Kidney (tissue), 14 donors: ENCODE measurements around the gene KRTAP5-1. TPM values are rescaled to one million over a fixed set of nuclear protein-coding genes. Genes with fewer than 3 reads are reported as not detected.
"Not testable (repeated sequence)": the region's sequence is repeated elsewhere in the genome, so short reads cannot be mapped to it uniquely, and the experiment has no call there.

Experiments used
- DNase-seq, 5 donors: peaks; one replicate each; pipeline ENCODE4 v3.0.0-alpha.2; 2013 to 2020
- FAIRE-seq: peaks from 2 replicates; lab custom pipeline; 2012; peaks lifted over from hg19 to GRCh38; lab: Jason Lieb, UNC
- H3K27ac ChIP-seq, 2 donors: one replicate each; pipeline ENCODE4 v1.7.0; 2013; ENCODE audit warnings: low read depth in 2 of 2, low read length in 2 of 2, inconsistent platforms in 1 of 2
- H3K27me3 ChIP-seq: one replicate; pipeline ENCODE4 v1.7.1; 2013; ENCODE audit warnings: low read length, inconsistent platforms; ENCODE audit not compliant: control insufficient read depth, insufficient read depth
- H3K36me3 ChIP-seq, 3 donors: one replicate each; pipeline versions ENCODE4 v1.7.0 to v1.7.1; 2013; ENCODE audit warnings: low read length in 3 of 3, control low read depth in 1 of 3, inconsistent platforms in 1 of 3; ENCODE audit not compliant: insufficient read depth in 3 of 3, control insufficient read depth in 2 of 3
- H3K4me1 ChIP-seq, 3 donors: one replicate each; pipeline versions ENCODE4 v1.7.0 to v1.7.1; 2013; ENCODE audit warnings: low read length in 3 of 3, inconsistent platforms in 1 of 3, low read depth in 1 of 3; ENCODE audit not compliant: control insufficient read depth in 2 of 3, insufficient read depth in 2 of 3
- H3K4me3 ChIP-seq, 3 donors: one replicate each; pipeline versions ENCODE4 v1.7.0 to v1.8.1; 2013; ENCODE audit warnings: low read length in 3 of 3, control low read depth in 1 of 3, inconsistent platforms in 1 of 3
- H3K9ac ChIP-seq, 3 donors: one replicate each; pipeline versions ENCODE4 v1.7.0 to v1.7.1; 2013; ENCODE audit warnings: low read length in 3 of 3, control low read depth in 1 of 3, inconsistent platforms in 1 of 3
- H3K9me3 ChIP-seq, 3 donors: one replicate each; pipeline versions ENCODE4 v1.7.0 to v1.7.1; 2013; ENCODE audit warnings: low read length in 3 of 3, control low read depth in 1 of 3, inconsistent platforms in 1 of 3; ENCODE audit not compliant: control insufficient read depth in 2 of 3, insufficient read depth in 1 of 3
- intact Hi-C: fragments of 100-400 bp; cut with DNase I; formaldehyde crosslinking; loops from one replicate; pipeline ENCODE4 v1.11.1; 2022
- polyA plus RNA-seq: library from polyadenylated mRNA; stranded (reverse); fragments of 350-450 nt; fragmentation: Illumina TruSeq; extraction: RNeasy Lipid Tissue Mini Kit (QIAGEN cat#74804); gene quantifications from one replicate; pipeline ENCODE4 v1.2.3, GENCODE V29; 2014; ENCODE audit warnings: low read depth, low replicate concordance; ENCODE audit not compliant: insufficient read depth
- total RNA-seq: library from RNA; stranded (reverse); fragmentation: NEBNext Ultra II Directional; extraction: Animal tissue kit (Norgen Biotek cat#: 25700); gene quantifications from one replicate; pipeline ENCODE4 v1.2.1, GENCODE V29; 2021
- TF ChIP-seq, protein P1 (sequence below): IDR thresholded peaks from 3 replicates; pipeline ENCODE4 v1.5.1; 2012; ENCODE audit warnings: mild to moderate bottlenecking, moderate library complexity, borderline replicate concordance; ENCODE audit not compliant: insufficient read depth; ENCODE audit errors: extremely low read depth
- donor health status: control.
- donor health status: control.
- donor health status: control.
- donor health status: control.
- donor health status: control.
- donor health status: DM: yes; HTN: yes; CAD: no.
- donor health status: Normal renal cell carcinoma (clear cell type).

The KRTAP5-1 gene
- total and polyA plus RNA-seq, 2 donors from 2014 or later: not detected

DNA sequence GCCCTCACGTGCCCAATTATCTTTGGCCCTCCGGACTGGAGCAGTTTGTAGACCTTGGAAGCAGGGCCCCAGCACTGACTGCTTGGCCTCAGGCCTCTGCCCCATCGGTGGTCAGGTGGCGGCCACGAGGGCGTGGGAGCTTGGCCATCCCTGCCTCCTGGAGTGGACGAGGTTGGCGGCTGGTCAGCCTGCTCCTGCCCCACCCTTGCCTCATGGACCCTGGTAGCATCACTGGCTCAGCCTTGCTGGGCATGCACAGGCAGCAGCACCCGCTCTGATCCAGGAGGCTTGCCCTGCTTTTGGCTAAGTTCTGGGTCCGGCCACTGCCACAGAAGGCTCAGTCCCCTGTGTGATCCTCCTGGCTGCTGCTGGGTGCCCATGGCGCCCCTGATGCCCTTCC, 19.1 kb upstream of the KRTAP5-1 start:
- FAIRE-seq: no peak
- Histone ChIP-seq H3K36me3 (no peaks in the 10 kb centered on the region), H3K9me3 (no peaks in the 10 kb centered on the region), H3K4me1 (no peaks in the 10 kb centered on the region), H3K27me3 (no peaks in the 10 kb centered on the region), H3K9ac (no peak overlapping the region), H3K4me3 (no peak overlapping the region), H3K27ac (no peak overlapping the region)
- peak in 1 of 5 donors; percentile 57 for DNase-seq
- TF ChIP-seq, protein P1, sequence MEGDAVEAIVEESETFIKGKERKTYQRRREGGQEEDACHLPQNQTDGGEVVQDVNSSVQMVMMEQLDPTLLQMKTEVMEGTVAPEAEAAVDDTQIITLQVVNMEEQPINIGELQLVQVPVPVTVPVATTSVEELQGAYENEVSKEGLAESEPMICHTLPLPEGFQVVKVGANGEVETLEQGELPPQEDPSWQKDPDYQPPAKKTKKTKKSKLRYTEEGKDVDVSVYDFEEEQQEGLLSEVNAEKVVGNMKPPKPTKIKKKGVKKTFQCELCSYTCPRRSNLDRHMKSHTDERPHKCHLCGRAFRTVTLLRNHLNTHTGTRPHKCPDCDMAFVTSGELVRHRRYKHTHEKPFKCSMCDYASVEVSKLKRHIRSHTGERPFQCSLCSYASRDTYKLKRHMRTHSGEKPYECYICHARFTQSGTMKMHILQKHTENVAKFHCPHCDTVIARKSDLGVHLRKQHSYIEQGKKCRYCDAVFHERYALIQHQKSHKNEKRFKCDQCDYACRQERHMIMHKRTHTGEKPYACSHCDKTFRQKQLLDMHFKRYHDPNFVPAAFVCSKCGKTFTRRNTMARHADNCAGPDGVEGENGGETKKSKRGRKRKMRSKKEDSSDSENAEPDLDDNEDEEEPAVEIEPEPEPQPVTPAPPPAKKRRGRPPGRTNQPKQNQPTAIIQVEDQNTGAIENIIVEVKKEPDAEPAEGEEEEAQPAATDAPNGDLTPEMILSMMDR: no peak
- intact Hi-C loops: no loop called here

DNA sequence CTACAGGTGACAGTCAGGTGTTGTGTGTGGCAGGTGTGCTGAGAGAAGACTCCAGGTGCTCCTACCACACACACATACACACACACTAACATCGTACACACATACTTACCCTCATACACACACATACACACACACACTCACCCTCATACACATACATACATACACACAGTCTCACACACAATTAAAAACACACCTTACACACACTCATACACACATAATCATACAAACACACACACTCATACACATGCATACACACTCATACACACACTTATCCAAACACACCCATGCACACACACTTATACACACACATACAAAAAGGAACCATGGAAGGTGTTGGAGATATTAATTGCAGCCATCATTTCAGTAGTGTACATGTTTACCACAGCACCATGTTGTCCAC, 18.5 kb upstream of the KRTAP5-1 start:
- H3K4me3 ChIP-seq: no peak overlapping the region
- DNase-seq (peak in 1 of 5 donors; percentile 3), FAIRE-seq (no peak)
- H3K9me3 ChIP-seq: no peaks in the 10 kb centered on the region
- no peaks in the 10 kb centered on the region for H3K27me3 ChIP-seq
- no peaks in the 10 kb centered on the region for H3K4me1 ChIP-seq
- H3K27ac ChIP-seq: no peak overlapping the region
- no peak overlapping the region for H3K9ac ChIP-seq
- TF ChIP-seq, protein P1: no peak
- intact Hi-C loops: no loop called here
- no peaks in the 10 kb centered on the region for H3K36me3 ChIP-seq

DNA sequence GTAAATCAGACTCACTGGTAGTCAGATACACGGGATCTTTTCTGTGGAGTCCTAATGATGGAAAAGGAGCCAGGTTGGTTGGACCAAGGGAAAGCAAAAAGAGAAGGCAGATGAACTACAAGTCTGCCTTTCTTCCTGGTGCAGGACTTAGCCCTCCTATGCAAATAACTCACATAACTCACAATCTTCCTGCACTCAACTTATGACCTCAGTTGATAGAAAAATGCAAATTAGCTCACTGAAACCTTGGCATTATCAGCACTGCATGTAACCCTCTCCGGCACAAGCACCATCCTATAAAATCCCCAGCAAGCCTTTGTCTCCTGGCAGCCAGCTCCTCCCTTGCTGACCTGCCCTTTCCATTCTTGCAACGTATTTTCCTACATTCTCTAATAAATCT, 16.6 kb upstream of the KRTAP5-1 start:
- intact Hi-C loops: not testable (repeated sequence)

DNA sequence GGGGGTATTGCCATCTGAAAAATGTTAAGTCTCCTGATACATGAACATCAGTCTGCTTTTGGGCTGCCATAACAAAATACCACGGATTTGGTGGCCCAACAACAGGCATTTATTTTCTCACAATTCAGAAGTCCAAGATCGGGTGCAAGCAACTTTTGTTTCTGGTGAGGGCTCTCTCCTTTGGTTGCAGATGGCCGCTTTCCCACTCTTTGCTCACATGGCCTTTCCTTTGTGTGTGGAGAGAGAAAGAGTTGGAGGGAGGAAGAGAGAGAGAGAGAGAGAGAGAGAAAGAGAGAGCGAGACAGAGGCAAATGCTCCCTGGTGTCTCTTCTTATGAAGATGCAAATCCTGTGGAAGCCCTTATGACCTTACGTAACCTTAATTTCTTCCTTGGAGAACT, 15.5 kb upstream of the KRTAP5-1 start:
- TF ChIP-seq, protein P1: no peak
- Histone ChIP-seq H3K4me1 (peaks cover 0 to 2% (median 0%) of the 10 kb centered on the region in 3 donors), H3K27me3 (no peaks in the 10 kb centered on the region), H3K4me3 (no peak overlapping the region), H3K9ac (no peak overlapping the region), H3K36me3 (no peaks in the 10 kb centered on the region), H3K9me3 (no peaks in the 10 kb centered on the region), H3K27ac (no peak overlapping the region)
- intact Hi-C loops: no loop called here
- DNase-seq: no peak
- FAIRE-seq: no peak

More for the DNA sequence above, 16.6 kb upstream of the KRTAP5-1 start:
- H3K27ac ChIP-seq, H3K4me3 ChIP-seq, H3K9me3 ChIP-seq, H3K27me3 ChIP-seq, H3K4me1 ChIP-seq, H3K9ac ChIP-seq, H3K36me3 ChIP-seq, FAIRE-seq, DNase-seq: not testable (repeated sequence)
